Stomach smooth muscle (tissue), 2 donors: ENCODE data around the gene ETFA.

Experiments used
- H3K27ac ChIP-seq: one replicate; pipeline ENCODE4 v1.7.0; 2013; ENCODE audit warnings: mild to moderate bottlenecking, low read length, inconsistent platforms
- H3K27me3 ChIP-seq, 2 donors: one replicate each; pipeline ENCODE4 v1.7.0; 2013; ENCODE audit warnings: low read length in 2 of 2; ENCODE audit not compliant: insufficient read depth in 2 of 2, control insufficient read depth in 1 of 2
- H3K36me3 ChIP-seq, 2 donors: one replicate each; pipeline ENCODE4 v1.7.0; 2013; ENCODE audit warnings: low read length in 2 of 2; ENCODE audit not compliant: control insufficient read depth in 2 of 2, insufficient read depth in 2 of 2
- H3K4me1 ChIP-seq: one replicate; pipeline ENCODE4 v1.7.0; 2013; ENCODE audit warnings: low read length; ENCODE audit not compliant: control insufficient read depth, insufficient read depth
- H3K4me3 ChIP-seq, 2 donors: one replicate each; pipeline ENCODE4 v1.7.0; 2013; ENCODE audit warnings: low read length in 2 of 2
- H3K9ac ChIP-seq, 2 donors: one replicate each; pipeline ENCODE4 v1.7.0; 2013; ENCODE audit warnings: low read length in 2 of 2, mild to moderate bottlenecking in 1 of 2
- H3K9me3 ChIP-seq, 2 donors: one replicate each; pipeline ENCODE4 v1.7.0; 2013; ENCODE audit warnings: low read length in 2 of 2; ENCODE audit not compliant: control insufficient read depth in 2 of 2
- donor health status: healthy.
- donor health status: Pancreatic carcinoma.

The ETFA gene

DNA sequence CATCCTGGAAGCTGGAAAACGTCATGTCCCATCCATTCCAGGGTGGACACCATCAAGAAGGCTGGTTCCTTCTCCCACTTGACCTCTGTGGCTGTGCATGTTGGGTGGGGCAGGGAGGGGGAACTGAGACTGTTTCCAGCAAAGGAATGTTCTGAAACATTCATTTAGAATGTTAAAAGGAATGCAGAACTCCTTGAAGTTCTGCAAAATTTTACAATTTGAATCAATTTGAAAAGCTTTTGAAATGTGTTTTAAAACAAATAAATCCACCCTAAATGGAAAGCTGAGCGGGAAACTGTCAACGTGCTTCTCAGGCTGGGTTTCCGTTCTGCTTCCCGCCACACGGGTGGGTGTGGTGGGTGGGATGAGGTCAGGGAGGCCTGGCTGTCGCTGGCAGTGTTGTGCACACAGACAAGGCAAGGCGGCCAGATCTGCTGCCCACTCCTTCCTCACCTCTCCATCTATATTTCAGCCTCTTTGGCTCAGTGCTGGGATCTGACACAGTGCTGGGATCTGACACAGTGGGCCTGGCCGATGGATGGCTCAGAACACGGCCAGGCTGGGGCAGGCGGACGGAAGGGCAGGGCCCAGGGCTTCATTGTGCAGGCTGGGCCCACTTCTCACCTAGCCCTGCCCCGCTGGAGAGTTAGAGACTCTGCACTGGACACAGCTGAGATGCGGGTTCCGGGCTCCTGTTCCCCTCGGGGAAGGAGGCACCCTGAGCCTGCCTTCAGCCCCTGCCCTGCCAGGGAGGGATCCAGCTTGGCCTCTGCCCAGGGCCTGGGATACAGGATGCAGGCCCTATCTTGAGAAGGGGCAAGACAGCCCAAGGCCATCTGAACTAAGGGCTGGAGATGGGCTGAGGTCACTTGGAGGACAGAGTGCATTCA lies 141.1 kb downstream of the ETFA start:
- Histone ChIP-seq H3K9ac (no peak overlapping the region), H3K36me3 (no peaks in the 10 kb centered on the region), H3K9me3 (peaks cover 0 to 4% of the 10 kb centered on the region in 2 donors), H3K4me3 (no peak overlapping the region), H3K27me3 (no peaks in the 10 kb centered on the region), H3K4me1 (peaks cover 6% of the 10 kb centered on the region), H3K27ac (peak overlapping the region; percentile 31)

DNA sequence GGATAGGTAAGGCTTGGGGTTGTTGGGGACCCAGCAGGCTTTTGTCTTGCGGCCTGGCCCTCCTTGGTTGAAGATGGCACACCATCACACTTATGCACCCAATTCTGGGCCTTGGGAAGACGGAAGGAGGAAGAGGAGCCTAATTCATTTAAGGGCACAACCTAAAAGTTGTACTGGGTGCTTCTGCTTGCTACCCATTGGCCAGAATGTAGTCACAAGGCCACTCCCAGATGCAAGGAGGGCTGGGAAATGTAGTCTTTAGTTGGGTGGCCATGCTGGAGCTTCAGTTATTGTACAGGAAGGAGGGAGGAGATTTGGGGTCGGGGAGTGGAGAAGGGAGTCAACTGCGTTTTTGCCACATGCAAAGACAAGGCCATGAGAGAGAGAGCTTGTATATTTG lies 142.3 kb downstream of the ETFA start:
- no peak overlapping the region for H3K27ac ChIP-seq
- H3K9me3 ChIP-seq, result no peaks in the 10 kb centered on the region
- no peaks in the 10 kb centered on the region for H3K27me3 ChIP-seq
- peaks cover 6% of the 10 kb centered on the region for H3K4me1 ChIP-seq
- no peak overlapping the region for H3K9ac ChIP-seq
- H3K4me3 ChIP-seq, result no peak overlapping the region
- no peaks in the 10 kb centered on the region for H3K36me3 ChIP-seq

GRCh38 chr15:76168237-76168984 lies 142.9 kb downstream of the ETFA start:
- Histone ChIP-seq H3K36me3 (no peaks in the 10 kb centered on the region), H3K4me3 (no peak overlapping the region), H3K27ac (no peak overlapping the region), H3K4me1 (peaks cover 8% of the 10 kb centered on the region), H3K9me3 (no peaks in the 10 kb centered on the region), H3K27me3 (no peaks in the 10 kb centered on the region), H3K9ac (no peak overlapping the region)

DNA sequence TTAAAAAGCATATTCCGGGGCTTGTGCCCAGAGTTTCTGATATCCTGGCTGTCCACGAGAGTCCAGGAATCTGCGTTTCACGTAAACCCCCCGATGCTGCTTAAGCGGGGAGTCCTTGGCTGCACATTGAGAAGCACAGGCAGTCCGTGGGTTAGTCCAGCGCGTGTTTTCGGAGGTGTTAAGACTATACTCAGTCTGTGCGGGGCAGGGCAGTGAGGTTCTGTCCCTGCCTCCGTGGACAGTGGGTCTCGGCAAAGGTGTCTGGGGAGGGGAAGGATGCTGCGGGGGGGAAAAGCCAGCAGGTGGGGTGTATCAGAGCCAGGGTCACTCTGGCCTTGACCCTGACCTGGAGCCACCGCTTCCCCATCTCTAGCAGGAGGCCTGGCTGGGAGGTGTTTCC lies 145.3 kb downstream of the ETFA start:
- Histone ChIP-seq H3K9me3 (no peaks in the 10 kb centered on the region), H3K4me3 (no peak overlapping the region), H3K27me3 (no peaks in the 10 kb centered on the region), H3K9ac (no peak overlapping the region), H3K27ac (no peak overlapping the region), H3K4me1 (peaks cover 24% of the 10 kb centered on the region), H3K36me3 (no peaks in the 10 kb centered on the region)
